SH-SY5Y (cell line): ENCODE measurements around the gene SOX1.

Experiments
- GATA2 ChIP-seq: IDR thresholded peaks from 2 replicates; pipeline ENCODE4 v1.6.1; 2011; ENCODE audit warnings: mild to moderate bottlenecking, low read depth, low read length
- GATA3 ChIP-seq: IDR thresholded peaks from 2 replicates; pipeline ENCODE4 v1.6.1; 2011; ENCODE audit warnings: low read depth, mild to moderate bottlenecking, low read length, moderate library complexity

- no peak for TF ChIP-seq GATA2
- TF ChIP-seq GATA3: no peak
These were observed 3.1 kb upstream of the SOX1 start for GRCh38 chr13:112063807-112064206.
